ENCODE results near the gene CYTH3. TPM values are rescaled to one million over a fixed set of nuclear protein-coding genes. Genes with fewer than 3 reads are reported as not detected.

Gene CYTH3
- total RNA-seq, 1 experiment from 2014 or later = 16.7 TPM

GRCh38 chr7:6198689-6199595 lies 73.5 kb downstream of the CYTH3 start:
- Histone ChIP-seq H3K4me2 (ENCODE audit: low read length) (no peak overlapping the region), H3K27ac (ENCODE audit: low read depth, low read length) (no peak overlapping the region), H3K9me2 (ENCODE audit: insufficient read depth) (no peaks in the 10 kb centered on the region), H3K79me2 (ENCODE audit: insufficient read depth, low read length) (peaks cover under 1% of the 10 kb centered on the region; the same call in 1 of the 2 replicates), H3K36me3 (ENCODE audit: control insufficient read depth in 1 of 2, insufficient read depth in 2 of 2, low read length in 2 of 2) (no peaks in the 10 kb centered on the region), H3K27me3 (ENCODE audit: insufficient read depth, low read length) (no peaks in the 10 kb centered on the region), H3K4me1 (ENCODE audit: control insufficient read depth in 1 of 2, insufficient read depth in 2 of 2, low read length in 2 of 2) (no peaks in the 10 kb centered on the region), H2AFZ (ENCODE audit: low read depth, low read length, poor library complexity, severe bottlenecking) (no peak overlapping the region), H3K9me3 (ENCODE audit: control insufficient read depth in 1 of 2, insufficient read depth in 1 of 2, low read depth in 1 of 2, low read length in 2 of 2) (no peaks in the 10 kb centered on the region), H3K4me3 (replicated peaks in 1 of 2; ENCODE audit: low read depth in 1 of 2, low read length in 2 of 2) (no peak overlapping the region), H4K20me1 (ENCODE audit: insufficient read depth) (no peaks in the 10 kb centered on the region), H3K9ac (ENCODE audit: low read length) (no peak overlapping the region)
- RAD21 ChIA-PET (ENCODE audit: low non-redundant PET in 1 of 2, low total read pairs in 2 of 2, uncharacterized antibody in 2 of 2, unreplicated experiment in 2 of 2) = no interaction called here
- intact Hi-C loops (cut with micrococcal nuclease) = no loop called here
- DNase-seq (ENCODE audit: low read depth, low spot score) (no peak), ATAC-seq (no peak)
- CTCF ChIA-PET = no interaction called here
- BruUV-seq (replicated peaks) = no TSS peak
- no peak for TF ChIP-seq JUND (IDR thresholded peaks at IDR 0.05)
- TF ChIP-seq CEBPB (IDR thresholded peaks at IDR 0.05; ENCODE audit: low read depth) = no peak
- no peak for TF ChIP-seq CTCF (IDR thresholded peaks at IDR 0.05 in 2 of 3, conservative IDR thresholded peaks at IDR 0.05 in 1 of 3; ENCODE audit: borderline replicate concordance in 1 of 3, insufficient read depth in 1 of 3, low read depth in 2 of 3, low read length in 2 of 3)
- no peak for TF ChIP-seq POLR2AphosphoS5 (IDR thresholded peaks at IDR 0.05; ENCODE audit: low read depth, low read length)
- TF ChIP-seq ZNF274 (IDR thresholded peaks at IDR 0.05; ENCODE audit: low read depth, low read length) = no peak
- no peak for TF ChIP-seq SRF (IDR thresholded peaks at IDR 0.05; ENCODE audit: low read depth)
- no peak for TF ChIP-seq RAD21 (IDR thresholded peaks at IDR 0.05; ENCODE audit: low read depth)
- no peak for TF ChIP-seq FOSL1 (IDR thresholded peaks at IDR 0.05; ENCODE audit: low read depth)
- no peak for TF ChIP-seq CBX3 (IDR thresholded peaks at IDR 0.05; ENCODE audit: low read depth)
- POLR2A ChIA-PET = no interaction called here
